Measurements from ENCODE around the gene PPM1J. TPM values are rescaled to one million over a fixed set of nuclear protein-coding genes. Genes with fewer than 3 reads are reported as not detected.

The PPM1J gene
- total and polyA plus RNA-seq, 9 of the 15 experiments (the other 6 are each of a cell fraction or from before 2014, with no cell fraction given): 0.25 to 10.5 (median 4.2) TPM

- TF ChIP-seq ZNF583 (CRISPR knock-in tag; IDR thresholded peaks at IDR 0.05): no peak
- no peak for TF ChIP-seq ARHGAP35 (IDR thresholded peaks at IDR 0.05; ENCODE audit: partially characterized antibody)
- TF ChIP-seq ZNF586 (CRISPR knock-in tag; conservative IDR thresholded peaks at IDR 0.05): no peak
- no peak for TF ChIP-seq ZBTB40 (IDR thresholded peaks at IDR 0.05)
- TF ChIP-seq ZBTB40 (CRISPR knock-in tag; IDR thresholded peaks at IDR 0.05): no peak
- 0 out of 4 replicates have a peak, but pooled peaks of 1 of the 2 experiments have one; percentile 56 for TF ChIP-seq NONO (IDR thresholded peaks at IDR 0.05; ENCODE audit: low read depth in 2 of 2, low read length in 1 of 2)
- 0 out of 2 replicates have a peak, but pooled peaks have one; percentile 78 for TF ChIP-seq KLF10 (CRISPR knock-in tag; IDR thresholded peaks at IDR 0.05)
- no peak for TF ChIP-seq NFYB (IDR thresholded peaks at IDR 0.05; ENCODE audit: extremely low read depth, insufficient read length)
- 0 out of 2 replicates have a peak, but pooled peaks have one; percentile 3 for TF ChIP-seq GTF2E2 (tag; IDR thresholded peaks at IDR 0.05)
- no peak for TF ChIP-seq SMARCE1 (IDR thresholded peaks at IDR 0.05)
- peak; percentile 12; the same call in 1 of the 2 replicates for TF ChIP-seq TCF3 (CRISPR knock-in tag; IDR thresholded peaks at IDR 0.05)
- no peak for TF ChIP-seq PTRF (tag; IDR thresholded peaks at IDR 0.05)
- no peak for TF ChIP-seq HIVEP1 (CRISPR knock-in tag; IDR thresholded peaks at IDR 0.05)
- no peak for TF ChIP-seq ZNF75A (CRISPR knock-in tag; IDR thresholded peaks at IDR 0.05)
- peak; percentile 77; the same call in 1 of the 2 replicates for TF ChIP-seq KLF13 (tag; IDR thresholded peaks at IDR 0.05; ENCODE audit: borderline replicate concordance, low read depth)
- no peak for TF ChIP-seq HNRNPLL (IDR thresholded peaks at IDR 0.05; ENCODE audit: low read depth, low read length, poor library complexity, severe bottlenecking)
- peak; percentile 71 for TF ChIP-seq CEBPB (tag; IDR thresholded peaks at IDR 0.05)
These were observed 41.3 kb downstream of the PPM1J start (continued) for GRCh38 chr1:112673592-112674439.
